Activated CD4-positive, alpha-beta T cell treated with anti-CD3 and anti-CD28 coated beads for 1 hour (primary cell): ENCODE results near the gene GALNT14.

ENCODE experiments used
- DNase-seq: peaks from one replicate; pipeline ENCODE4 v3.0.0-alpha.2; 2020

GALNT14 gene

GRCh38 chr2:31053929-31054782, 84.1 kb downstream of the GALNT14 start:
- DNase-seq: no peak

- no peak for DNase-seq
These were observed 86.0 kb downstream of the GALNT14 start for GRCh38 chr2:31052284-31052683.

- DNase-seq: no peak
These were observed 86.7 kb downstream of the GALNT14 start for GRCh38 chr2:31051258-31052140.

- DNase-seq: no peak
These were observed 88.2 kb downstream of the GALNT14 start for GRCh38 chr2:31049916-31050588.

- DNase-seq: no peak
These were observed 89.0 kb downstream of the GALNT14 start for GRCh38 chr2:31049264-31049663.

GRCh38 chr2:31047599-31047998, 90.6 kb downstream of the GALNT14 start:
- no peak for DNase-seq

GRCh38 chr2:31038385-31038784, 99.9 kb downstream of the GALNT14 start:
- no peak for DNase-seq

GRCh38 chr2:31037058-31037457, 101.2 kb downstream of the GALNT14 start:
- DNase-seq: no peak

- DNase-seq: no peak
These were observed 105.2 kb downstream of the GALNT14 start for GRCh38 chr2:31033032-31033431.

GRCh38 chr2:31032475-31032874, 105.8 kb downstream of the GALNT14 start:
- no peak for DNase-seq

- no peak for DNase-seq
These were observed 107.0 kb downstream of the GALNT14 start for GRCh38 chr2:31031132-31031706.

- no peak for DNase-seq
These were observed 109.8 kb downstream of the GALNT14 start for GRCh38 chr2:31028417-31028816.

GRCh38 chr2:31027549-31027948, 110.7 kb downstream of the GALNT14 start:
- no peak for DNase-seq

- no peak for DNase-seq
These were observed 114.7 kb downstream of the GALNT14 start for GRCh38 chr2:31023541-31023940.

- DNase-seq: no peak
These were observed 117.5 kb downstream of the GALNT14 start for GRCh38 chr2:31020713-31021112.

- DNase-seq: no peak
These were observed 120.0 kb downstream of the GALNT14 start for GRCh38 chr2:31018280-31018679.

- no peak for DNase-seq
These were observed 121.6 kb downstream of the GALNT14 start for GRCh38 chr2:31016648-31017047.

GRCh38 chr2:31014516-31014915, 123.7 kb downstream of the GALNT14 start:
- DNase-seq: no peak

GRCh38 chr2:31013301-31013700, 124.9 kb downstream of the GALNT14 start:
- no peak for DNase-seq

- no peak for DNase-seq
These were observed 125.8 kb downstream of the GALNT14 start for GRCh38 chr2:31012406-31012805.

GRCh38 chr2:31011587-31011986, 126.7 kb downstream of the GALNT14 start:
- DNase-seq: no peak

- no peak for DNase-seq
These were observed 129.6 kb downstream of the GALNT14 start for GRCh38 chr2:31008561-31009114.

GRCh38 chr2:31004257-31004656, 134.0 kb downstream of the GALNT14 start:
- no peak for DNase-seq
